H9 (cell line): ENCODE data around the gene ABI3. TPM values are rescaled to one million over a fixed set of nuclear protein-coding genes. Genes with fewer than 3 reads are reported as not detected.

Experiments
- DNase-seq: peaks from one replicate; pipeline ENCODE4 v3.0.0-alpha.2; 2017
- H2AFZ ChIP-seq: one replicate; pipeline ENCODE4 v1.6.1; 2013; ENCODE audit warnings: mild to moderate bottlenecking, low read length, control low read depth, moderate library complexity
- H2AK5ac ChIP-seq: 2 replicates; pipeline ENCODE4 v1.6.1; 2013; ENCODE audit warnings: low read length, control low read depth, mixed read lengths; ENCODE audit not compliant: insufficient read length
- H2BK120ac ChIP-seq: one replicate; pipeline ENCODE4 v1.6.1; 2013; ENCODE audit warnings: low read depth, mild to moderate bottlenecking, low read length, control low read depth, inconsistent platforms; ENCODE audit not compliant: poor library complexity, severe bottlenecking
- H2BK12ac ChIP-seq: 2 replicates; pipeline ENCODE4 v1.6.1; 2013; ENCODE audit warnings: low read length, control low read depth, mixed read lengths, low read depth; ENCODE audit not compliant: insufficient read length
- H2BK15ac ChIP-seq: 2 replicates; pipeline ENCODE4 v1.6.1; 2013; ENCODE audit warnings: low read depth, low read length, control low read depth
- H2BK20ac ChIP-seq: one replicate; pipeline ENCODE4 v1.6.1; 2013; ENCODE audit warnings: low read depth, mild to moderate bottlenecking, low read length, control low read depth, inconsistent platforms; ENCODE audit not compliant: poor library complexity, severe bottlenecking
- H2BK5ac ChIP-seq: 2 replicates; pipeline ENCODE4 v1.6.1; 2013; ENCODE audit warnings: low read length, control low read depth, mixed read lengths; ENCODE audit not compliant: insufficient read length
- H3K14ac ChIP-seq: 2 replicates; pipeline ENCODE4 v1.6.1; 2013; ENCODE audit warnings: low read length, control low read depth; ENCODE audit not compliant: insufficient read depth
- H3K18ac ChIP-seq: 2 replicates; pipeline ENCODE4 v1.6.1; 2013; ENCODE audit warnings: low read depth, mild to moderate bottlenecking, mixed read lengths, low read length, control low read depth; ENCODE audit not compliant: insufficient read length
- H3K23ac ChIP-seq: 2 replicates; pipeline ENCODE4 v1.6.1; 2013; ENCODE audit warnings: low read length, control low read depth, mixed read lengths, low read depth; ENCODE audit not compliant: insufficient read length
- H3K23me2 ChIP-seq: 2 replicates; pipeline ENCODE4 v1.6.1; 2013; ENCODE audit warnings: low read depth, mild to moderate bottlenecking, mixed read lengths, low read length, control low read depth; ENCODE audit not compliant: insufficient read length, poor library complexity, severe bottlenecking
- H3K27ac ChIP-seq: 2 replicates; pipeline ENCODE4 v1.5.1; 2013; ENCODE audit warnings: low read length, control low read depth, mixed read lengths, low read depth; ENCODE audit not compliant: insufficient read length
- H3K27me3 ChIP-seq: 2 replicates; pipeline ENCODE4 v1.6.1; 2013; ENCODE audit warnings: low read length, control low read depth, inconsistent platforms; ENCODE audit not compliant: insufficient read depth
- H3K4ac ChIP-seq: 2 replicates; pipeline ENCODE4 v1.6.1; 2013; ENCODE audit warnings: low read depth, mild to moderate bottlenecking, control low read depth, inconsistent platforms, low read length, moderate library complexity
- H3K4me1 ChIP-seq: 2 replicates; pipeline ENCODE4 v1.6.1; 2013; ENCODE audit warnings: low read length, control low read depth, inconsistent platforms; ENCODE audit not compliant: insufficient read depth
- H3K4me2 ChIP-seq: 2 replicates; pipeline ENCODE4 v1.6.1; 2013; ENCODE audit warnings: low read length, control low read depth, mixed read lengths; ENCODE audit not compliant: insufficient read length, insufficient read depth
- H3K56ac ChIP-seq: 2 replicates; pipeline ENCODE4 v1.6.1; 2013; ENCODE audit warnings: low read depth, mild to moderate bottlenecking, mixed read lengths, low read length, control low read depth; ENCODE audit not compliant: insufficient read length
- H3K79me1 ChIP-seq: 2 replicates; pipeline ENCODE4 v1.6.1; 2013; ENCODE audit warnings: low read depth, mild to moderate bottlenecking, moderate library complexity, low read length, control low read depth, inconsistent platforms; ENCODE audit not compliant: insufficient read depth, poor library complexity, severe bottlenecking
- H3K79me2 ChIP-seq: 2 replicates; pipeline ENCODE4 v1.6.1; 2013; ENCODE audit warnings: low read length, control low read depth, inconsistent platforms; ENCODE audit not compliant: insufficient read depth
- H3K9ac ChIP-seq: 2 replicates; pipeline ENCODE4 v1.6.1; 2013; ENCODE audit warnings: low read length, control low read depth, mixed read lengths; ENCODE audit not compliant: insufficient read length; ENCODE audit errors: extremely low read depth
- H3K9me3 ChIP-seq: one replicate; pipeline ENCODE4 v1.6.1; 2013; ENCODE audit warnings: low read depth, low read length, inconsistent platforms; ENCODE audit not compliant: control insufficient read depth
- H3T11ph ChIP-seq: one replicate; pipeline ENCODE4 v1.6.1; 2013; ENCODE audit warnings: mild to moderate bottlenecking, low read length, control low read depth, inconsistent platforms
- H4K20me1 ChIP-seq: one replicate; pipeline ENCODE4 v1.6.1; 2013; ENCODE audit not compliant: control insufficient read depth, insufficient read length, insufficient read depth
- H4K5ac ChIP-seq: 2 replicates; pipeline ENCODE4 v1.6.1; 2013; ENCODE audit warnings: low read depth, mild to moderate bottlenecking, mixed read lengths, low read length, control low read depth; ENCODE audit not compliant: insufficient read length
- H4K8ac ChIP-seq: replicated peaks from 2 replicates; pipeline ENCODE4 v1.6.1; 2013; ENCODE audit warnings: low read length, control low read depth, mixed read lengths, low read depth; ENCODE audit not compliant: insufficient read length
- H4K91ac ChIP-seq: 2 replicates; pipeline ENCODE4 v1.6.1; 2013; ENCODE audit warnings: low read depth, mild to moderate bottlenecking, moderate library complexity, mixed read lengths, low read length, control low read depth; ENCODE audit not compliant: insufficient read length
- H3K27ac Mint-ChIP-seq, 3 experiments: 2 replicates in 2 of 3; 3 replicates in 1 of 3; pipeline ENCODE4 v1.8.0; 2020 to 2021; ENCODE audit warnings: mixed read lengths in 3 of 3, mild to moderate bottlenecking in 1 of 3, moderate library complexity in 1 of 3
- H3K27me3 Mint-ChIP-seq: 2 replicates; pipeline ENCODE4 v1.8.0; 2021; ENCODE audit warnings: low read depth, mild to moderate bottlenecking, moderate library complexity, mixed read lengths
- H3K36me3 Mint-ChIP-seq, 3 experiments: 2 replicates in 2 of 3; 3 replicates in 1 of 3; pipeline ENCODE4 v1.8.0; 2020 to 2021; ENCODE audit warnings: low read depth in 3 of 3, mixed read lengths in 3 of 3; ENCODE audit not compliant: insufficient read depth in 1 of 3
- H3K4me1 Mint-ChIP-seq, 2 experiments: 2 replicates each; pipeline ENCODE4 v1.8.0; 2020; ENCODE audit warnings: mixed read lengths in 2 of 2
- H3K4me3 Mint-ChIP-seq, 2 experiments: 2 replicates in 1 of 2; 3 replicates in 1 of 2; pipeline ENCODE4 v1.8.0; 2020 to 2021; ENCODE audit warnings: mild to moderate bottlenecking in 2 of 2, mixed read lengths in 2 of 2, moderate library complexity in 1 of 2
- H3K9me3 Mint-ChIP-seq, 2 experiments: 2 replicates in 1 of 2; 3 replicates in 1 of 2; pipeline ENCODE4 v1.8.0; 2020; ENCODE audit warnings: mild to moderate bottlenecking in 2 of 2, mixed read lengths in 2 of 2, moderate library complexity in 1 of 2
- CTCF ChIP-seq: fragments of 200-600 bp; sonication (generic); conservative IDR thresholded peaks from 3 replicates; pipeline ENCODE4 v1.8.0; 2021; ENCODE audit warnings: antibody characterized with exemption, mild to moderate bottlenecking
- WGBS: extraction: QIAGEN DNeasy Blood & Tissue Kit; methylation state at CpG from one replicate; pipeline ENCODE4 v1.1.7; 2013; ENCODE audit warnings: missing lambda C conversion rate, low lambda C conversion rate, mixed read lengths; ENCODE audit not compliant: insufficient read length; ENCODE audit errors: extremely low coverage; 5-methylcytosine and 5-hydroxymethylcytosine counted together
- total RNA-seq: library from RNA; stranded (reverse); gene quantifications from 2 replicates; pipeline ENCODE4 v1.2.1, GENCODE V29; 2021

Gene ABI3
- total RNA-seq, 1 experiment from 2014 or later = 2.1 TPM

- Mint-ChIP-seq H3K9me3 (no peaks in the 10 kb centered on the region), H3K27ac (no peak overlapping the region), H3K4me1 (peaks cover 4% of the 10 kb centered on the region in 2 experiments; a peak in 1 of 4 replicates), H3K4me3 (no peak overlapping the region), H3K27me3 (peaks cover 3% of the 10 kb centered on the region), H3K36me3 (no peaks in the 10 kb centered on the region)
- Histone ChIP-seq H3K23me2 (no peaks in the 10 kb centered on the region), H3K4me2 (no peak overlapping the region), H2AFZ (no peak overlapping the region), H3K56ac (no peak overlapping the region), H3K79me2 (no peaks in the 10 kb centered on the region), H3K14ac (no peak overlapping the region), H4K20me1 (no peaks in the 10 kb centered on the region), H3K9me3 (no peaks in the 10 kb centered on the region), H4K91ac (no peak overlapping the region), H2BK20ac (no peak overlapping the region), H3K18ac (no peak overlapping the region), H3T11ph (no peak overlapping the region), H3K4ac (no peak overlapping the region), H3K4me1 (no peaks in the 10 kb centered on the region), H3K27ac (no peak overlapping the region), H2BK5ac (no peak overlapping the region), H2BK120ac (no peak overlapping the region), H3K79me1 (no peaks in the 10 kb centered on the region), H2AK5ac (no peak overlapping the region), H4K8ac (no peak overlapping the region), H4K5ac (no peak overlapping the region), H3K27me3 (no peaks in the 10 kb centered on the region), H3K9ac (no peak overlapping the region), H2BK12ac (no peak overlapping the region), H2BK15ac (no peak overlapping the region), H3K23ac (no peak overlapping the region)
- no peak for TF ChIP-seq CTCF
- DNase-seq = no peak
- no CpG with 5 or more reads among the region's 6 CpGs for WGBS
Observed at GRCh38 chr17:49252148-49252695, 41.7 kb downstream of the ABI3 start.
